Large intestine (tissue), 3 donors: Measurements from ENCODE around the gene TMEM131L. TPM values are rescaled to one million over a fixed set of nuclear protein-coding genes. Genes with fewer than 3 reads are reported as not detected.
"Not testable (repeated sequence)": the region's sequence is repeated elsewhere in the genome, so short reads cannot be mapped to it uniquely, and the experiment has no call there.

Experiments used
- DNase-seq, 2 donors: peaks; one replicate each; pipeline versions ENCODE4 v3.0.0 to v3.0.0-alpha.2; 2013
- H3K27ac ChIP-seq: one replicate; pipeline ENCODE4 v1.5.1; 2013; ENCODE audit warnings: low read length
- H3K27me3 ChIP-seq: 2 replicates; pipeline ENCODE4 v1.6.1; 2013; ENCODE audit warnings: low read length; ENCODE audit not compliant: control insufficient read depth, insufficient read depth
- H3K36me3 ChIP-seq: 2 replicates; pipeline ENCODE4 v1.6.1; 2013; ENCODE audit warnings: low read length; ENCODE audit not compliant: control insufficient read depth, insufficient read depth
- H3K4me1 ChIP-seq: one replicate; pipeline ENCODE4 v1.6.1; 2013; ENCODE audit warnings: low read length; ENCODE audit not compliant: control insufficient read depth, insufficient read depth
- H3K4me3 ChIP-seq: one replicate; pipeline ENCODE4 v1.5.1; 2013; ENCODE audit warnings: low read length
- H3K9me3 ChIP-seq: one replicate; pipeline ENCODE4 v1.6.1; 2013; ENCODE audit warnings: mild to moderate bottlenecking, low read depth, low read length, moderate library complexity; ENCODE audit not compliant: control insufficient read depth
- WGBS: methylation state at CpG from one replicate; pipeline ENCODE4 v1.1.5; 2013; ENCODE audit warnings: low lambda C conversion rate; ENCODE audit not compliant: insufficient coverage; 5-methylcytosine and 5-hydroxymethylcytosine counted together
- polyA plus RNA-seq: library from polyadenylated mRNA; unstranded; fragments of 120-200 nt; gene quantifications from one replicate; pipeline ENCODE4 v1.2.1, GENCODE V29; 2013

Gene TMEM131L
- polyA plus RNA-seq, 1 donor = 10.8 TPM

DNA sequence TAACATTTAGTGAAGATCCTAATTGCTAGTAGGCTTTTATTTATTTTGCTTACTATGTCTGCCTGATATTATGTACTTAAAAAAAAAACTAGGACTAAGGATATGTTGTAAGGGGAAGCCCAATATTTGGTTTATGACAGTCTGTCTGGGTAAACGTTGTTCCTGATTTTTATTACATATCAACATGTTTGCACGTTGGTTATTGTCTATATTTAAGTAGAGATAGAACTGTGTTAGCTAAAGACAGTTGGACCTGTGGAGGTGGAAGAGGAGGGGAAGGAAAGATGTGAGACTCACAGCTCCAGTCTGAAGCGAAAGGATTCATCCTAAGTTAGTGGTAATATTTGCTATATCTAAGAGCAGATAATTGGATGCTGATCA, 90.3 kb downstream of the TMEM131L start:
- DNase-seq = no peak
- WGBS = no CpG with 5 or more reads among the region's 3 CpGs
- Histone ChIP-seq H3K4me1 (no peaks in the 10 kb centered on the region), H3K9me3 (no peaks in the 10 kb centered on the region), H3K36me3 (no peaks in the 10 kb centered on the region), H3K27me3 (no peaks in the 10 kb centered on the region), H3K27ac (no peak overlapping the region), H3K4me3 (no peak overlapping the region)

DNA sequence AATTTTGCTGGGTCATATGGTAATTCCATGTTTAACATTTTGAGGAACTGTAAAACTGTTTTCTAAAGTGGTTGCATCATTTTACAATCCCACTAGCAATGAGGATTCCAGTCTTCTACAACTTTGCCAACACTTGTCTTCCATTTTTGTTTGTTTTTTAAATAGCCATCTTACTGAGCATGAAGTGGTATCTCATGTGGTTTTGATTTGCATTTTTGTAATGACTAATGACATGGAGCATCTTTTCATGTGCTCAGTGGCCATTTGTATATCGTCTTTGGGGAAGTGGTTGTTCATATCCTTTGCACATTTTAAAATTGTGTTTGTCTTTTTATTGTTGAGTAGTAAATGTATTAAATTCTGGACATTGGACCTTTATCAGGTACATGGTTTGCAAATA, 94.7 kb downstream of the TMEM131L start:
- Histone ChIP-seq H3K27ac (no peak overlapping the region), H3K4me3 (no peak overlapping the region), H3K9me3 (no peaks in the 10 kb centered on the region), H3K4me1 (peaks cover 9% of the 10 kb centered on the region), H3K27me3 (no peaks in the 10 kb centered on the region), H3K36me3 (no peaks in the 10 kb centered on the region)
- no CpG with 5 or more reads among the region's 1 CpG for WGBS
- no peak for DNase-seq

GRCh38 chr4:153564630-153565525, 98.7 kb downstream of the TMEM131L start:
- peaks cover 9% of the 10 kb centered on the region for H3K4me1 ChIP-seq
- no peaks in the 10 kb centered on the region for H3K36me3 ChIP-seq
- H3K9me3 ChIP-seq = no peaks in the 10 kb centered on the region
- 47% methylated on average over 3 of the region's 7 CpGs for WGBS
- H3K27me3 ChIP-seq = no peaks in the 10 kb centered on the region
- DNase-seq = peak; percentile 72 to 89
- H3K4me3 ChIP-seq = no peak overlapping the region
- H3K27ac ChIP-seq = peak overlapping the region; percentile 63

DNA sequence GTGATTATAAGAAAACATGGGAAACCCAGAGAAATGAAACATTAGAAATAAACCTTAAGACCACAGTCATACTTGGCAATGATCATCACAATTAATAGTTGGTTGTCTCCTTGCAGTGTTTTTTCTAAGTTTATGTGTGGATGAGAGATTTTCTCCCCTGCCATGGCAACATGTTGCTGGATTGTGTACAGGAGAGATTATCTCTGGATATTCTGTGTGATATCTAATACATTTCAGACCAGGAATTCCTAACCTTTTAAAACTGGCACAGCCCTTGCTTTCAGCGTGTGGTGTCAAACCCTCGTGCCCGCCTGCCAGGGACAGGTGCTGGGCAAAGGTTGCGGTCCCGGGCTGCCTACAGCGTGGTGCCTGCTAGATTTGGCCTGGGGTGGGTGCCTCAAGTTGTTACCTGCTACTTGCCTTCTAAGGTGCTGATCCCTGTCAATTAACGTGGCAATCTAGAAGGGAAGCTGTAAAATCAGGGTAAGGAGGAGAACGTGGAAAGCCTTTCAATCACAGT, 100.5 kb downstream of the TMEM131L start:
- Histone ChIP-seq H3K9me3 (no peaks in the 10 kb centered on the region), H3K4me1 (peaks cover 9% of the 10 kb centered on the region), H3K36me3 (no peaks in the 10 kb centered on the region), H3K27me3 (no peaks in the 10 kb centered on the region), H3K27ac (no peak overlapping the region), H3K4me3 (no peak overlapping the region)
- DNase-seq = no peak
- 40% methylated on average over 1 of the region's 8 CpGs for WGBS

- not testable (repeated sequence) for H3K4me1 ChIP-seq, H3K27me3 ChIP-seq, H3K4me3 ChIP-seq, H3K36me3 ChIP-seq, H3K27ac ChIP-seq, H3K9me3 ChIP-seq
- no CpG with 5 or more reads among the region's 3 CpGs for WGBS
- peak in 1 of 2 donors; percentile 53 for DNase-seq
Observed at GRCh38 chr4:153567660-153568059, 101.5 kb downstream of the TMEM131L start.

GRCh38 chr4:153570228-153570973, 104.2 kb downstream of the TMEM131L start:
- Histone ChIP-seq H3K27me3 (no peaks in the 10 kb centered on the region), H3K27ac (no peak overlapping the region), H3K4me1 (no peaks in the 10 kb centered on the region), H3K9me3 (no peaks in the 10 kb centered on the region), H3K4me3 (no peak overlapping the region), H3K36me3 (no peaks in the 10 kb centered on the region)
- WGBS = 100% methylated on average over 1 of the region's 12 CpGs
- no peak for DNase-seq

DNA sequence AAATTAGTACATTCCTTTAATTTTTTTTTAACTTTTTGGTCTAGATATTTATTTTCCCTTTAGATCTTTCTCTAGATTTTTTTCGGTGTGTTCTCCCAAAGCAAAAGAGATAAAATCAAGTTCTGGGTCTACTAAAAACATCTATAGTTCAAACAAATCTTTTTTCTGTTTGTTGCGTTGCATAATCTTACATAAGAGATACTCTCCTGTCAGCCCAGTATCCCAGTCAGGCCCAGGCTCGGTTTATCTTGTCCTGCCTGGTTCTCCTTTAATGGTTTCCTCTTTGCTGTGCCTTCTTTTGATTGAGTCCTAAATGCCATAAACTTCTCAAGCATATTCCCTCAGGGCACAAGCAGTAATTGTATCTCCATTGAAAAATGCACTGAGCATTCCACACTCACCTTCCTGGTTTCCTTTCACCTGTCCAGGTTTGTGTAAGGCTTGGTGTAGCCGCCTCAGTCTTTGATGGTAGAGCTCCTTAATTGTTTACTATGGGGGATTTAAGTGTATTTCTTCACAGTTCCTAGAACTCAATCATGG, 104.9 kb downstream of the TMEM131L start:
- Histone ChIP-seq H3K4me1 (no peaks in the 10 kb centered on the region), H3K27ac (no peak overlapping the region), H3K4me3 (no peak overlapping the region), H3K27me3 (no peaks in the 10 kb centered on the region), H3K36me3 (no peaks in the 10 kb centered on the region), H3K9me3 (no peaks in the 10 kb centered on the region)
- no peak for DNase-seq
- 89% methylated on average over 1 of the region's 4 CpGs for WGBS

GRCh38 chr4:153572609-153573008, 106.4 kb downstream of the TMEM131L start:
- Histone ChIP-seq H3K4me1 (no peaks in the 10 kb centered on the region), H3K27ac (no peak overlapping the region), H3K9me3 (no peaks in the 10 kb centered on the region), H3K36me3 (no peaks in the 10 kb centered on the region), H3K4me3 (no peak overlapping the region), H3K27me3 (no peaks in the 10 kb centered on the region)
- WGBS = no CpG with 5 or more reads among the region's 3 CpGs
- no peak for DNase-seq

DNA sequence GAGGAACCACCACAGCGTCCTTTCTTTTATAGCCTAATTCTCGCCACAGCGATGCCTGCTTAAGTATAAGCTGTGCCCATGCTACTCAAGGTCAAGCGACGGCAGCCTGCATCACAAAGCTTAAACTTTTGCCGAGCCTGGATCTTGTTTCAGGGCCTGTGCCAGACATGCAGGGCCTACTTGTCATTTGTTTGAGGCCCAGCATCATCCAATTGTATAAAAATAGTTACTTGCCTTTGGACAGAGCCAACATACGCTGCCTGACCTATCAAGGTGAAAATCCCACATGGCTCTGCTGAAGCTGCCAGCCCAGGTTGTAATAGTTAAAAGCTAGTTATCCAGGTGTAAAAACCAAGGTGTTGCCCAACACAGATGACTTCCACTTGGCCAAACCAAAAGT, 107.1 kb downstream of the TMEM131L start:
- H3K4me3 ChIP-seq = no peak overlapping the region
- no peaks in the 10 kb centered on the region for H3K36me3 ChIP-seq
- no peak overlapping the region for H3K27ac ChIP-seq
- no peak for DNase-seq
- H3K9me3 ChIP-seq = no peaks in the 10 kb centered on the region
- H3K27me3 ChIP-seq = no peaks in the 10 kb centered on the region
- no CpG with 5 or more reads among the region's 7 CpGs for WGBS
- no peaks in the 10 kb centered on the region for H3K4me1 ChIP-seq
